HG02678 (cell line): ENCODE data around the gene RANBP3.
"Not testable (repeated sequence)": the region's sequence is repeated elsewhere in the genome, so short reads cannot be mapped to it uniquely, and the experiment has no call there.

ENCODE experiments used
- ATAC-seq: cut with Tn5 transposase; IDR thresholded peaks from one replicate; pipeline ENCODE4 v1.9.1; 2021; ENCODE audit warnings: mild to moderate bottlenecking, moderate library complexity; ENCODE audit not compliant: unreplicated experiment

RANBP3 gene

GRCh38 chr19:5967994-5968430 is 9.9 kb downstream of the RANBP3 start:
- ATAC-seq = no peak

GRCh38 chr19:5967571-5967970 is 10.4 kb downstream of the RANBP3 start:
- ATAC-seq = no peak

GRCh38 chr19:5966941-5967340 is 11.0 kb downstream of the RANBP3 start:
- no peak for ATAC-seq

GRCh38 chr19:5966215-5966614 is 11.7 kb downstream of the RANBP3 start:
- ATAC-seq = no peak

- ATAC-seq = no peak
Measured at GRCh38 chr19:5964816-5965565, 12.9 kb downstream of the RANBP3 start.

GRCh38 chr19:5963855-5964254 is 14.1 kb downstream of the RANBP3 start:
- no peak for ATAC-seq

GRCh38 chr19:5963259-5963658 is 14.7 kb downstream of the RANBP3 start:
- not testable (repeated sequence) for ATAC-seq

- no peak for ATAC-seq
Measured at GRCh38 chr19:5961969-5962945, 15.7 kb downstream of the RANBP3 start.

GRCh38 chr19:5961641-5961968 is 16.3 kb downstream of the RANBP3 start:
- not testable (repeated sequence) for ATAC-seq

GRCh38 chr19:5960005-5961001 is 17.6 kb downstream of the RANBP3 start:
- ATAC-seq = no peak

GRCh38 chr19:5959260-5960004 is 18.5 kb downstream of the RANBP3 start:
- ATAC-seq = no peak

- no peak for ATAC-seq
Measured at GRCh38 chr19:5958851-5959122, 19.2 kb downstream of the RANBP3 start.

GRCh38 chr19:5958074-5958850 is 19.7 kb downstream of the RANBP3 start:
- ATAC-seq = no peak

GRCh38 chr19:5957170-5957569 is 20.8 kb downstream of the RANBP3 start:
- no peak for ATAC-seq

- ATAC-seq = no peak
Measured at GRCh38 chr19:5956728-5957127, 21.2 kb downstream of the RANBP3 start.

GRCh38 chr19:5956323-5956722 is 21.6 kb downstream of the RANBP3 start:
- no peak for ATAC-seq

- ATAC-seq = no peak
Measured at GRCh38 chr19:5955636-5955935, 22.4 kb downstream of the RANBP3 start.

- no peak for ATAC-seq
Measured at GRCh38 chr19:5954293-5954692, 23.6 kb downstream of the RANBP3 start.

GRCh38 chr19:5953680-5954213 is 24.2 kb downstream of the RANBP3 start:
- ATAC-seq = no peak
